Measurements from ENCODE around the gene IDI2.
"Not testable (repeated sequence)": the region's sequence is repeated elsewhere in the genome, so short reads cannot be mapped to it uniquely, and the experiment has no call there.

Gene IDI2

GRCh38 chr10:1045415-1045814 lies 19.8 kb upstream of the IDI2 start:
- DNase-seq: no peak

- no peak for DNase-seq
Observed at GRCh38 chr10:1044964-1045363, 19.3 kb upstream of the IDI2 start.

GRCh38 chr10:1044146-1044545 lies 18.5 kb upstream of the IDI2 start:
- DNase-seq: no peak

- no peak for DNase-seq
Observed at GRCh38 chr10:1043532-1043995, 17.9 kb upstream of the IDI2 start.

- no peak for DNase-seq
Observed at GRCh38 chr10:1041514-1041913, 15.9 kb upstream of the IDI2 start.

- DNase-seq: no peak
Observed at GRCh38 chr10:1040133-1040532, 14.5 kb upstream of the IDI2 start.

- DNase-seq: not testable (repeated sequence)
Observed at GRCh38 chr10:1038769-1039168, 13.1 kb upstream of the IDI2 start.

GRCh38 chr10:1037098-1037497 lies 11.4 kb upstream of the IDI2 start:
- DNase-seq: no peak

- DNase-seq: no peak
Observed at GRCh38 chr10:1036341-1036791, 10.7 kb upstream of the IDI2 start.

GRCh38 chr10:1035201-1035600 lies 9.5 kb upstream of the IDI2 start:
- DNase-seq: no peak

- no peak for DNase-seq
Observed at GRCh38 chr10:1034758-1035157, 9.1 kb upstream of the IDI2 start.

- DNase-seq: no peak
Observed at GRCh38 chr10:1033601-1034000, 7.9 kb upstream of the IDI2 start.

- no peak for DNase-seq
Observed at GRCh38 chr10:1029838-1030237, 4.2 kb upstream of the IDI2 start.

- no peak for DNase-seq
Observed at GRCh38 chr10:1026578-1026977, 919 bp upstream of the IDI2 start.

GRCh38 chr10:1024103-1024502 lies 1.6 kb downstream of the IDI2 start:
- DNase-seq: no peak

- no peak for DNase-seq
Observed at GRCh38 chr10:1022413-1022812, 3.2 kb downstream of the IDI2 start.

GRCh38 chr10:1020958-1021357 lies 4.7 kb downstream of the IDI2 start:
- DNase-seq: no peak

- DNase-seq: no peak
Observed at GRCh38 chr10:1020460-1020859, 5.2 kb downstream of the IDI2 start.

GRCh38 chr10:1019362-1019761 lies 6.3 kb downstream of the IDI2 start:
- no peak for DNase-seq

- DNase-seq: no peak
Observed at GRCh38 chr10:1015688-1016087, 10.0 kb downstream of the IDI2 start.

GRCh38 chr10:1011696-1012095 lies 14.0 kb downstream of the IDI2 start:
- DNase-seq: no peak

- DNase-seq: no peak
Observed at GRCh38 chr10:1010703-1011102, 15.0 kb downstream of the IDI2 start.

GRCh38 chr10:1009947-1010346 lies 15.7 kb downstream of the IDI2 start:
- DNase-seq: not testable (repeated sequence)

GRCh38 chr10:1009071-1009494 lies 16.6 kb downstream of the IDI2 start:
- no peak for DNase-seq

- DNase-seq: no peak
Observed at GRCh38 chr10:1007583-1007982, 18.1 kb downstream of the IDI2 start.

GRCh38 chr10:1006573-1006972 lies 19.1 kb downstream of the IDI2 start:
- DNase-seq: no peak
